SK-N-SH (cell line): ENCODE data around the gene ZMYM3. TPM values are rescaled to one million over a fixed set of nuclear protein-coding genes. Genes with fewer than 3 reads are reported as not detected.

ENCODE experiments used
- CTCF ChIA-PET: fragments of 300-600, 350-600 bp; formaldehyde crosslinking; extraction: SDS; loops from one replicate; lab custom pipeline; 2021; lab: Yijun Ruan, JAX
- POLR2A ChIA-PET: fragments of 350-600 bp; sonication (Branson Sonifier 250); formaldehyde crosslinking; extraction: SDS; loops from one replicate; lab custom pipeline; 2020; ENCODE audit warnings: antibody characterized with exemption, inconsistent platforms; lab: Yijun Ruan, JAX
- DNase-seq: peaks from one replicate; pipeline ENCODE4 v3.0.0; 2012
- H2AFZ ChIP-seq: fragments of 200-600 bp; sonication (generic); 2 replicates; pipeline ENCODE4 v1.8.1; 2016; ENCODE audit warnings: antibody characterized with exemption, mild to moderate bottlenecking, low read depth
- H3F3A ChIP-seq: fragments of 200-600 bp; sonication (generic); replicated peaks from 2 replicates; pipeline ENCODE3; 2016; ENCODE audit warnings: antibody characterized with exemption, mild to moderate bottlenecking; ENCODE audit not compliant: insufficient read depth
- H3K27ac ChIP-seq, 2 experiments: fragments of 200-500 bp in 1 of 2; fragments of 200-600 bp in 1 of 2; sonication (Bioruptor generic) in 1 of 2; sonication (generic), shearing (Covaris generic) in 1 of 2; 2 replicates each; pipeline versions ENCODE4 v1.5.1 to v1.6.1; 2014 to 2016; ENCODE audit warnings: low read depth in 2 of 2, inconsistent platforms in 1 of 2, low read length in 1 of 2, mild to moderate bottlenecking in 1 of 2, mixed read lengths in 1 of 2
- H3K27me3 ChIP-seq: fragments of 200-600 bp; sonication (generic), shearing (Covaris generic); 2 replicates; pipeline ENCODE4 v1.6.1; 2016; ENCODE audit warnings: mixed run types; ENCODE audit not compliant: insufficient read depth
- H3K36me3 ChIP-seq, 2 experiments: fragments of 200-500 bp in 1 of 2; fragments of 200-600 bp in 1 of 2; sonication (Bioruptor generic) in 1 of 2; sonication (generic) in 1 of 2; replicated peaks in 1 of 2; 2 replicates each; pipeline versions ENCODE3 to v1.5.1; 2014 to 2016; ENCODE audit warnings: low read length in 1 of 2, mild to moderate bottlenecking in 1 of 2; ENCODE audit not compliant: insufficient read depth in 2 of 2, control insufficient read depth in 1 of 2
- H3K4me1 ChIP-seq, 2 experiments: fragments of 200-500 bp in 1 of 2; fragments of 200-600 bp in 1 of 2; sonication (Bioruptor generic) in 1 of 2; sonication (generic), shearing (Covaris generic) in 1 of 2; 2 replicates each; pipeline versions ENCODE4 v1.5.1 to v1.6.1; 2014 to 2016; ENCODE audit warnings: low read depth in 1 of 2, low read length in 1 of 2, mixed run types in 1 of 2; ENCODE audit not compliant: insufficient read depth in 2 of 2, control insufficient read depth in 1 of 2
- H3K4me2 ChIP-seq: fragments of 200-600 bp; sonication (generic), shearing (Covaris generic); 2 replicates; pipeline ENCODE4 v1.6.1; 2017; ENCODE audit warnings: mixed run types
- H3K4me3 ChIP-seq, 2 experiments: fragments of 200-500 bp in 1 of 2; fragments of 200-600 bp in 1 of 2; sonication (Bioruptor generic) in 1 of 2; sonication (generic), shearing (Covaris generic) in 1 of 2; 2 replicates each; pipeline versions ENCODE4 v1.5.1 to v1.8.1; 2014 to 2016; ENCODE audit warnings: low read depth in 2 of 2, inconsistent platforms in 1 of 2, low read length in 1 of 2, mild to moderate bottlenecking in 1 of 2, mixed read lengths in 1 of 2, moderate library complexity in 1 of 2
- H3K79me2 ChIP-seq: fragments of 200-600 bp; sonication (generic); 2 replicates; pipeline ENCODE4 v1.8.1; 2017; ENCODE audit warnings: mild to moderate bottlenecking; ENCODE audit not compliant: insufficient read depth
- H3K9ac ChIP-seq: fragments of 200-600 bp; sonication (generic); 2 replicates; pipeline ENCODE4 v1.6.1; 2017; ENCODE audit warnings: mixed run types
- H3K9me2 ChIP-seq: fragments of 200-600 bp; sonication (generic); 2 replicates; pipeline ENCODE4 v1.6.1; 2017; ENCODE audit warnings: mixed run types
- H3K9me3 ChIP-seq: fragments of 200-600 bp; sonication (generic); 2 replicates; pipeline ENCODE4 v1.6.1; 2017; ENCODE audit warnings: mixed run types, mild to moderate bottlenecking, moderate library complexity
- H4K20me1 ChIP-seq: fragments of 200-600 bp; sonication (generic); 2 replicates; pipeline ENCODE4 v1.6.1; 2017; ENCODE audit warnings: mild to moderate bottlenecking, mixed run types; ENCODE audit not compliant: insufficient read depth
- CHD2 ChIP-seq: fragments of 150-350 bp; IDR thresholded peaks from 2 replicates; pipeline ENCODE4 v1.6.1; 2018; ENCODE audit warnings: low read length; ENCODE audit not compliant: partially characterized antibody
- CTCF ChIP-seq: fragments of 200-600 bp; sonication (generic); IDR thresholded peaks from 2 replicates; pipeline ENCODE4 v1.6.1; 2017; ENCODE audit warnings: antibody characterized with exemption, mild to moderate bottlenecking, moderate library complexity
- ELF1 ChIP-seq: IDR thresholded peaks from 2 replicates; pipeline ENCODE4 v1.4.0; 2012
- EP300 ChIP-seq, 2 experiments: IDR thresholded peaks; 2 replicates each; pipeline versions ENCODE4 v1.4.0 to v1.6.1; 2012; ENCODE audit warnings: borderline replicate concordance in 1 of 2, low read depth in 1 of 2, low read length in 1 of 2
- GATA2 ChIP-seq: sonication (generic); formaldehyde crosslinking; IDR thresholded peaks from 2 replicates; pipeline ENCODE4 v1.5.0; 2020; ENCODE audit warnings: mild to moderate bottlenecking, missing genetic modification reagents
- MAX ChIP-seq: IDR thresholded peaks from 2 replicates; pipeline ENCODE4 v1.4.0; 2012; ENCODE audit warnings: low read depth
- MEF2A ChIP-seq: IDR thresholded peaks from 2 replicates; pipeline ENCODE4 v1.4.0; 2012; ENCODE audit warnings: low read depth, borderline replicate concordance
- NFIC ChIP-seq: IDR thresholded peaks from 2 replicates; pipeline ENCODE4 v1.4.0; 2012; ENCODE audit warnings: borderline replicate concordance
- PBX3 ChIP-seq: IDR thresholded peaks from 2 replicates; pipeline ENCODE4; 2012
- RAD21 ChIP-seq: IDR thresholded peaks from 2 replicates; pipeline ENCODE4 v1.6.1; 2012; ENCODE audit warnings: mild to moderate bottlenecking, low read length
- RFX5 ChIP-seq: IDR thresholded peaks from 2 replicates; pipeline ENCODE4 v1.6.1; 2012; ENCODE audit warnings: mild to moderate bottlenecking, improper control_type of control experiment, low read length
- SIN3A ChIP-seq: IDR thresholded peaks from 2 replicates; pipeline ENCODE4 v1.6.1; 2012; ENCODE audit warnings: low read depth, mild to moderate bottlenecking, low read length, moderate library complexity, borderline replicate concordance
- TEAD4 ChIP-seq: IDR thresholded peaks from 2 replicates; pipeline ENCODE4 v1.4.0; 2012; ENCODE audit warnings: mild to moderate bottlenecking, borderline replicate concordance; ENCODE audit not compliant: insufficient read depth
- USF2 ChIP-seq: fragments of 150-350 bp; IDR thresholded peaks from 2 replicates; pipeline ENCODE4 v1.6.1; 2017; ENCODE audit warnings: antibody characterized with exemption, low read length, low read depth, borderline replicate concordance
- ZBTB33 ChIP-seq: IDR thresholded peaks from 2 replicates; pipeline ENCODE4 v1.4.0; 2012; ENCODE audit warnings: low read depth, borderline replicate concordance
- WGBS: methylation state at CpG from one replicate; pipeline ENCODE4 v1.1.6; 2017; ENCODE audit warnings: low lambda C conversion rate; 5-methylcytosine and 5-hydroxymethylcytosine counted together
- polyA plus RNA-seq, 3 experiments: library from polyadenylated mRNA; depleted of rRNA; stranded (reverse); fragments of >200 nt; gene quantifications; 2 replicates each; pipeline ENCODE4 v1.2.3, GENCODE V29; 2012

Gene ZMYM3
- polyA plus RNA-seq, 1 of the 3 experiments (the other 2 are of a cell fraction), result 30.4 TPM

- CTCF ChIA-PET, result no interaction called here
- H3K27ac ChIP-seq, result no peak overlapping the region
- peaks cover 4 to 6% of the 10 kb centered on the region in 2 experiments for H3K4me1 ChIP-seq
- no peaks in the 10 kb centered on the region for H3K9me3 ChIP-seq
- TF ChIP-seq CHD2 (no peak), GATA2 (CRISPR knock-in tag) (no peak), PBX3 (no peak), USF2 (no peak), TEAD4 (no peak), NFIC (no peak), RFX5 (no peak), MEF2A (no peak), EP300 (IDR thresholded peaks at IDR 0.05; ENCODE audit: borderline replicate concordance in 1 of 2, low read depth in 1 of 2, low read length in 1 of 2) (no peak)
- peak overlapping the region; percentile 76 to 88; a peak in 2 of 4 replicates for H3K4me3 ChIP-seq
- no peak for DNase-seq
- no peaks in the 10 kb centered on the region for H3K9me2 ChIP-seq
- H3K9ac ChIP-seq, result peak overlapping the region; percentile 93; the same call in 1 of the 2 replicates
- peaks cover 32% of the 10 kb centered on the region for H3F3A ChIP-seq
- POLR2A ChIA-PET, result no interaction called here
- no peaks in the 10 kb centered on the region for H3K27me3 ChIP-seq
- H3K36me3 ChIP-seq, result peaks cover 23 to 52% of the 10 kb centered on the region in 2 experiments
- H4K20me1 ChIP-seq, result peaks cover 65% of the 10 kb centered on the region
- no peak overlapping the region for H2AFZ ChIP-seq
- peak overlapping the region; percentile 72 for H3K4me2 ChIP-seq
- H3K79me2 ChIP-seq, result peaks cover 75% of the 10 kb centered on the region
These were observed 32.0 kb upstream of the ZMYM3 start for GRCh38 chrX:71285929-71286328.

GRCh38 chrX:71283403-71284143 is 29.6 kb upstream of the ZMYM3 start, which contains the start of gene NONO:
Gene NONO, plus strand, starts transcription at chrX:71283635. Its CDS starts 7,003 bp downstream, at chrX:71290638.
- peaks cover 17 to 31% of the 10 kb centered on the region in 2 experiments for H3K36me3 ChIP-seq
- peaks cover 45% of the 10 kb centered on the region for H4K20me1 ChIP-seq
- H3K27me3 ChIP-seq, result no peaks in the 10 kb centered on the region; the same call in 1 of the 2 replicates
- DNase-seq, result peak; percentile 91
- H3K9me2 ChIP-seq, result no peaks in the 10 kb centered on the region
- POLR2A ChIA-PET, result interaction anchor here (0.7 to 1.9 kb wide), 7 partner anchors 9 to 1129 kb away, joined by 3 to 19 read pairs (median 3); partner anchors contain the start of genes TAF1 and ZMYM3
- H3F3A ChIP-seq, result peaks cover 12% of the 10 kb centered on the region
- peaks cover 51% of the 10 kb centered on the region for H3K79me2 ChIP-seq
- H3K27ac ChIP-seq, result peak within 1 kb of the TSS; percentile 96 to 97
- H2AFZ ChIP-seq, result peak within 1 kb of the TSS; percentile 77
- peak within 1 kb of the TSS; percentile 93 for H3K9ac ChIP-seq
- under 1% methylated on average over 51 of the region's 57 CpGs for WGBS
- H3K4me2 ChIP-seq, result peak within 1 kb of the TSS; percentile 72
- H3K4me1 ChIP-seq, result peaks cover 0 to 6% of the 10 kb centered on the region in 2 experiments; a peak in 3 of 4 replicates
- H3K4me3 ChIP-seq, result peak within 1 kb of the TSS; percentile 76 to 88
- CTCF ChIA-PET, result interaction anchor here (0.9 to 1.4 kb wide), 2 partner anchors 13 to 82 kb away, joined by 3 to 5 read pairs; partner anchors contain the start of gene TAF1
- no peaks in the 10 kb centered on the region for H3K9me3 ChIP-seq
- TF ChIP-seq EP300 (IDR thresholded peaks at IDR 0.05; ENCODE audit: borderline replicate concordance in 1 of 2, low read depth in 1 of 2, low read length in 1 of 2), result no peak
- TF ChIP-seq GATA2 (CRISPR knock-in tag), result no peak
- TF ChIP-seq CTCF, result peak; percentile 26; the same call in 1 of the 2 replicates
- TF ChIP-seq ELF1, result 0 out of 2 replicates have a peak, but pooled peaks have one; percentile 28
- TF ChIP-seq NFIC, result no peak
- peak; percentile 29 for TF ChIP-seq MAX
- peak; percentile 75; the same call in 1 of the 2 replicates for TF ChIP-seq ZBTB33
- no peak for TF ChIP-seq MEF2A
- peak; percentile 84 for TF ChIP-seq CHD2
- no peak; the same call in 1 of the 2 replicates for TF ChIP-seq SIN3A
- TF ChIP-seq RAD21, result no peak
